Esophagus squamous epithelium (tissue), 4 donors: Measurements from ENCODE around the gene STK17B.

Experiments
- POLR2A ChIP-seq, 4 donors: fragments of 450-650 bp; IDR thresholded peaks; one replicate each; pipeline ENCODE4 v1.6.1; 2017; ENCODE audit warnings: antibody characterized with exemption in 4 of 4, mild to moderate bottlenecking in 4 of 4, moderate library complexity in 3 of 4
- TF ChIP-seq, protein P1 (sequence below), 6 experiments: fragments of 450-650 bp in 4 of 6; fragments of 200-600 bp in 2 of 6; sonication (generic) in 2 of 6; IDR thresholded peaks; one replicate each; pipeline ENCODE4 v1.5.1; 2016 to 2019; ENCODE audit warnings: antibody characterized with exemption in 6 of 6, mild to moderate bottlenecking in 4 of 6, moderate library complexity in 4 of 6

DNA sequence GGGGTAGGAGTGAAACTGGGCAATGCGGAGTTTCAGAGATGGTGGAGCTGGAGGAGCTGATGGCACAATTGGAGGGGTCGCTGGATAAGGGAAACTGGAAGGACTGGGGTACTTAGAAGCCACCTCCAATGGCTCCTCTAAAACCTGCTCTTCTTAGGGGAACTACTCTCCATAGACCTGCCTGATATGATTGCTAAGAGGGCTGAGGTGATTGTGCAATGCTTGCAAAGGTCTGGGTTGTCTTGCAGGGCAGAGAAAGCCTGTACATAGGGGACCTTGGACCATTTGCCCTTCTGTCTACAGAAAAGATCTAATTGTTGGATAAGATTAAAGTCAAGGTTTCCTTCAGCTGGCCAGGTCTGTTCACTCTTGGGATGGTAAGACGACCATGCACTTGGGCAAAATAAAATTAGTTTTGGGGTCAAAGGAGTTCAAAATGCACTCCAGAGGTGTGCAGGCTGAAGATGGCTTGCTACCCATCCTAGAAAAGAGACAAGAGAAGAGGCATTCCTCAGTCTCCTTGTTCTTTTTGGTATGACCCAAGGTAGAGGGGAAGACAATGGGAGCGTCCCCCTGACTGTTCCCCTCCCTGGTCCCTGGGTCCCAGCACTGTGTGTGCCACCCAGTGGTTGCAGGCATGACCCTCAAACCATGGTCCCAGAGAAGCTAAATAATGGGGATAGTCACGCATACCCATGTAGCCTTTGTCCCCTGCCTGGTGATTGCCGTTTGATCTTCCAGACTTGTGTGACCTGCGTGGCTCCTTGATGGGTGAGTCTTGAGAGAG, 41.1 kb downstream of the STK17B start:
- TF ChIP-seq, protein P1, sequence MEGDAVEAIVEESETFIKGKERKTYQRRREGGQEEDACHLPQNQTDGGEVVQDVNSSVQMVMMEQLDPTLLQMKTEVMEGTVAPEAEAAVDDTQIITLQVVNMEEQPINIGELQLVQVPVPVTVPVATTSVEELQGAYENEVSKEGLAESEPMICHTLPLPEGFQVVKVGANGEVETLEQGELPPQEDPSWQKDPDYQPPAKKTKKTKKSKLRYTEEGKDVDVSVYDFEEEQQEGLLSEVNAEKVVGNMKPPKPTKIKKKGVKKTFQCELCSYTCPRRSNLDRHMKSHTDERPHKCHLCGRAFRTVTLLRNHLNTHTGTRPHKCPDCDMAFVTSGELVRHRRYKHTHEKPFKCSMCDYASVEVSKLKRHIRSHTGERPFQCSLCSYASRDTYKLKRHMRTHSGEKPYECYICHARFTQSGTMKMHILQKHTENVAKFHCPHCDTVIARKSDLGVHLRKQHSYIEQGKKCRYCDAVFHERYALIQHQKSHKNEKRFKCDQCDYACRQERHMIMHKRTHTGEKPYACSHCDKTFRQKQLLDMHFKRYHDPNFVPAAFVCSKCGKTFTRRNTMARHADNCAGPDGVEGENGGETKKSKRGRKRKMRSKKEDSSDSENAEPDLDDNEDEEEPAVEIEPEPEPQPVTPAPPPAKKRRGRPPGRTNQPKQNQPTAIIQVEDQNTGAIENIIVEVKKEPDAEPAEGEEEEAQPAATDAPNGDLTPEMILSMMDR (IDR thresholded peaks at IDR 0.05): no peak
- no peak for TF ChIP-seq POLR2A (IDR thresholded peaks at IDR 0.05)
